ENCODE measurements around the gene CD81.

- TF ChIP-seq CTCF (IDR thresholded peaks at IDR 0.05), result no peak
- TF ChIP-seq POLR2A (IDR thresholded peaks at IDR 0.05), result no peak
Measured at GRCh38 chr11:2409126-2409525, 32.0 kb downstream of the CD81 start.

All from thyroid gland (tissue), 4 donors.